DND-41 (cell line): Measurements from ENCODE around the gene FBXL20.

Source experiments
- CTCF ChIP-seq: IDR thresholded peaks from 2 replicates; pipeline ENCODE4 v1.5.1; 2012; ENCODE audit warnings: borderline replicate concordance, low read length, moderate library complexity, mild to moderate bottlenecking; ENCODE audit not compliant: poor library complexity, severe bottlenecking; ENCODE audit errors: extremely low read depth
- EZH2 ChIP-seq: IDR thresholded peaks from 3 replicates; pipeline ENCODE4 v1.6.1; 2012; ENCODE audit warnings: borderline replicate concordance, low read depth, mild to moderate bottlenecking, moderate library complexity, low read length, inconsistent platforms; ENCODE audit not compliant: severe bottlenecking

GRCh38 chr17:39380144-39380543 lies 21.3 kb downstream of the FBXL20 start:
- TF ChIP-seq CTCF (no peak), EZH2 (no peak)
